HT1080 (cell line): ENCODE results near the gene MEIS2. TPM values are rescaled to one million over a fixed set of nuclear protein-coding genes. Genes with fewer than 3 reads are reported as not detected.

Experiments
- DNase-seq: peaks from one replicate; pipeline ENCODE4 v3.0.0-alpha.2; 2015; ENCODE audit warnings: low read depth
- total RNA-seq: library from RNA; depleted of rRNA; stranded (reverse); fragments of >200 nt; shearing (Covaris generic); gene quantifications from 2 replicates; pipeline ENCODE4 v1.2.3, GENCODE V29; 2014

Gene MEIS2
- total RNA-seq, 1 experiment from 2014 or later = 17.1 TPM

- no peak for DNase-seq
Observed at GRCh38 chr15:37098468-37099318, 1.7 kb downstream of the MEIS2 start.

GRCh38 chr15:37097144-37097919 lies 3.0 kb downstream of the MEIS2 start:
- peak; percentile 34 for DNase-seq

- peak; percentile 3 for DNase-seq
Observed at GRCh38 chr15:37096558-37097143, 3.7 kb downstream of the MEIS2 start.

GRCh38 chr15:37095770-37096557 lies 4.4 kb downstream of the MEIS2 start:
- peak; percentile 7 for DNase-seq

GRCh38 chr15:37094915-37095711 lies 5.2 kb downstream of the MEIS2 start:
- DNase-seq = peak; percentile 22

- peak; percentile 16 for DNase-seq
Observed at GRCh38 chr15:37094333-37094914, 5.9 kb downstream of the MEIS2 start.

GRCh38 chr15:37093480-37094332 lies 6.6 kb downstream of the MEIS2 start:
- DNase-seq = peak; percentile 42

GRCh38 chr15:37090543-37091175 lies 9.7 kb downstream of the MEIS2 start:
- no peak for DNase-seq

- no peak for DNase-seq
Observed at GRCh38 chr15:37088436-37088835, 11.9 kb downstream of the MEIS2 start.

GRCh38 chr15:37087131-37087588 lies 13.2 kb downstream of the MEIS2 start:
- no peak for DNase-seq

GRCh38 chr15:37086521-37086920 lies 13.8 kb downstream of the MEIS2 start:
- no peak for DNase-seq

- DNase-seq = no peak
Observed at GRCh38 chr15:37086120-37086519, 14.2 kb downstream of the MEIS2 start.

GRCh38 chr15:37084602-37085001 lies 15.7 kb downstream of the MEIS2 start:
- DNase-seq = no peak

- no peak for DNase-seq
Observed at GRCh38 chr15:37083610-37084009, 16.7 kb downstream of the MEIS2 start.

- DNase-seq = no peak
Observed at GRCh38 chr15:37081983-37082382, 18.4 kb downstream of the MEIS2 start.

GRCh38 chr15:37080261-37080921 lies 20.0 kb downstream of the MEIS2 start:
- no peak for DNase-seq

GRCh38 chr15:37079726-37080125 lies 20.6 kb downstream of the MEIS2 start:
- no peak for DNase-seq

- no peak for DNase-seq
Observed at GRCh38 chr15:37078566-37078965, 21.8 kb downstream of the MEIS2 start.
